Gastroesophageal sphincter (tissue), 4 donors: ENCODE results near the gene ADGRD1. TPM values are rescaled to one million over a fixed set of nuclear protein-coding genes. Genes with fewer than 3 reads are reported as not detected.

ENCODE experiments used
- ATAC-seq: fragments of 150-250 bp; one replicate; pipeline ENCODE4 v1.9.1; 2016; ENCODE audit warnings: mild to moderate bottlenecking, moderate library complexity
- H3K27ac ChIP-seq, 4 donors: fragments of 200-600 bp; sonication (generic) in 3 of 4; 1 replicate in 3 of 4; 2 replicates in 1 of 4; pipeline ENCODE4 v1.5.1; 2016 to 2019
- H3K27me3 ChIP-seq: fragments of 200-600 bp; sonication (generic); one replicate; pipeline ENCODE4 v1.5.1; 2019
- H3K36me3 ChIP-seq, 2 donors: fragments of 200-600 bp; sonication (generic); one replicate each; pipeline ENCODE4 v1.5.1; 2019; ENCODE audit warnings: control low read depth in 1 of 2
- H3K4me1 ChIP-seq, 3 donors: fragments of 200-600 bp; sonication (generic); 1 replicate in 2 of 3; 2 replicates in 1 of 3; pipeline ENCODE4 v1.5.1; 2016 to 2019; ENCODE audit warnings: control low read depth in 2 of 3
- H3K4me3 ChIP-seq, 2 donors: fragments of 200-600 bp; sonication (generic); one replicate each; pipeline ENCODE4 v1.5.1; 2019; ENCODE audit warnings: mild to moderate bottlenecking in 1 of 2, moderate library complexity in 1 of 2
- H3K9me3 ChIP-seq, 3 donors: fragments of 200-600 bp; sonication (generic); one replicate each; pipeline ENCODE4 v1.5.1; 2017 to 2019; ENCODE audit warnings: control low read depth in 2 of 3
- CTCF ChIP-seq, 4 experiments: fragments of 200-600 bp in 2 of 4; fragments of 450-650 bp in 2 of 4; sonication (generic) in 1 of 4; IDR thresholded peaks; one replicate each; pipeline ENCODE4 v1.5.1; 2017 to 2019; ENCODE audit warnings: antibody characterized with exemption in 4 of 4, mild to moderate bottlenecking in 2 of 4, moderate library complexity in 2 of 4
- EP300 ChIP-seq: sonication (generic); formaldehyde crosslinking; IDR thresholded peaks from one replicate; pipeline ENCODE4 v1.6.1; 2017; ENCODE audit warnings: antibody characterized with exemption, mild to moderate bottlenecking
- POLR2A ChIP-seq, 2 donors: fragments of 450-650 bp; IDR thresholded peaks; one replicate each; pipeline ENCODE4 v1.6.1; 2017; ENCODE audit warnings: antibody characterized with exemption in 2 of 2, mild to moderate bottlenecking in 2 of 2, moderate library complexity in 1 of 2
- POLR2AphosphoS5 ChIP-seq: sonication (generic); formaldehyde crosslinking; IDR thresholded peaks from one replicate; pipeline ENCODE4 v1.6.1; 2017; ENCODE audit warnings: antibody characterized with exemption
- WGBS, 2 donors: methylation state at CpG; one replicate each; pipeline ENCODE4 v1.1.5; 2018; ENCODE audit warnings: low coverage in 1 of 2; 5-methylcytosine and 5-hydroxymethylcytosine counted together
- total RNA-seq, 4 donors: library from RNA; depleted of rRNA; stranded (reverse); fragments of >200 nt; gene quantifications; one replicate each; pipeline ENCODE4 v1.1.0, GENCODE V29; 2016

Gene ADGRD1
- total RNA-seq, 4 donors from 2014 or later: 19.1 to 43.4 (median 31.3) TPM

GRCh38 chr12:131025939-131026702 lies 72.4 kb downstream of the ADGRD1 start:
- Histone ChIP-seq H3K4me3 (no peak overlapping the region), H3K27me3 (no peaks in the 10 kb centered on the region), H3K27ac (peak overlapping the region in 1 of 4 donors; percentile 8), H3K36me3 (peaks cover 0 to 53% of the 10 kb centered on the region in 2 donors), H3K9me3 (no peaks in the 10 kb centered on the region), H3K4me1 (no peaks in the 10 kb centered on the region)
- WGBS, 2 donors: 90% methylated on average over 7 of the region's 23 CpGs; no CpG with 5 or more reads in 1 of the 2 donors
- TF ChIP-seq POLR2AphosphoS5: no peak
- ATAC-seq: no peak

GRCh38 chr12:131026754-131027153 lies 73.0 kb downstream of the ADGRD1 start:
- Histone ChIP-seq H3K4me1 (no peaks in the 10 kb centered on the region), H3K9me3 (no peaks in the 10 kb centered on the region), H3K36me3 (peaks cover 0 to 54% of the 10 kb centered on the region in 2 donors), H3K27me3 (no peaks in the 10 kb centered on the region), H3K27ac (no peak overlapping the region), H3K4me3 (no peak overlapping the region)
- 85 to 90% methylated on average over 9 to 11 of the region's 11 CpGs for WGBS, 2 donors
- no peak for TF ChIP-seq POLR2A (IDR thresholded peaks at IDR 0.05)
- no peak for TF ChIP-seq CTCF (IDR thresholded peaks at IDR 0.05)
- TF ChIP-seq EP300: no peak
- no peak for TF ChIP-seq POLR2AphosphoS5
- ATAC-seq: no peak

GRCh38 chr12:131027264-131027663 lies 73.6 kb downstream of the ADGRD1 start:
- Histone ChIP-seq H3K9me3 (no peaks in the 10 kb centered on the region), H3K4me3 (no peak overlapping the region), H3K36me3 (peaks cover 0 to 54% of the 10 kb centered on the region in 2 donors), H3K4me1 (no peaks in the 10 kb centered on the region), H3K27me3 (no peaks in the 10 kb centered on the region), H3K27ac (no peak overlapping the region)
- TF ChIP-seq CTCF (IDR thresholded peaks at IDR 0.05) (no peak), POLR2A (IDR thresholded peaks at IDR 0.05) (no peak)
- ATAC-seq: no peak
- 47 to 62% methylated on average over 8 to 9 of the region's 9 CpGs for WGBS, 2 donors

GRCh38 chr12:131027876-131028586 lies 74.3 kb downstream of the ADGRD1 start:
- no peaks in the 10 kb centered on the region for H3K4me1 ChIP-seq
- no peak overlapping the region for H3K27ac ChIP-seq
- 88 to 91% methylated on average over 7 to 15 of the region's 20 CpGs for WGBS, 2 donors
- peaks cover 0 to 48% of the 10 kb centered on the region in 2 donors for H3K36me3 ChIP-seq
- no peak overlapping the region for H3K4me3 ChIP-seq
- no peak for ATAC-seq
- no peaks in the 10 kb centered on the region for H3K9me3 ChIP-seq
- no peak for TF ChIP-seq CTCF (IDR thresholded peaks at IDR 0.05)
- no peak for TF ChIP-seq POLR2AphosphoS5
- no peak for TF ChIP-seq EP300
- TF ChIP-seq POLR2A (IDR thresholded peaks at IDR 0.05): no peak
- no peaks in the 10 kb centered on the region for H3K27me3 ChIP-seq

- WGBS, 2 donors: 83 to 87% methylated on average over 18 to 22 of the region's 29 CpGs
- TF ChIP-seq EP300 (no peak), POLR2A (IDR thresholded peaks at IDR 0.05) (no peak), POLR2AphosphoS5 (no peak), CTCF (IDR thresholded peaks at IDR 0.05) (no peak)
- ATAC-seq: no peak
- no peaks in the 10 kb centered on the region for H3K9me3 ChIP-seq
- no peak overlapping the region for H3K27ac ChIP-seq
- H3K4me3 ChIP-seq: no peak overlapping the region
- peaks cover 0 to 42% of the 10 kb centered on the region in 2 donors for H3K36me3 ChIP-seq
- no peaks in the 10 kb centered on the region for H3K4me1 ChIP-seq
- H3K27me3 ChIP-seq: no peaks in the 10 kb centered on the region
Measured at GRCh38 chr12:131028587-131029338, 75.1 kb downstream of the ADGRD1 start.
